GM19328 (cell line): ENCODE measurements around the gene TRAF3.
"Not testable (repeated sequence)": the region's sequence is repeated elsewhere in the genome, so short reads cannot be mapped to it uniquely, and the experiment has no call there.

Experiments
- ATAC-seq: cut with Tn5 transposase; IDR thresholded peaks from one replicate; pipeline ENCODE4 v1.9.1; 2021; ENCODE audit warnings: mild to moderate bottlenecking, moderate library complexity; ENCODE audit not compliant: unreplicated experiment

The TRAF3 gene

DNA sequence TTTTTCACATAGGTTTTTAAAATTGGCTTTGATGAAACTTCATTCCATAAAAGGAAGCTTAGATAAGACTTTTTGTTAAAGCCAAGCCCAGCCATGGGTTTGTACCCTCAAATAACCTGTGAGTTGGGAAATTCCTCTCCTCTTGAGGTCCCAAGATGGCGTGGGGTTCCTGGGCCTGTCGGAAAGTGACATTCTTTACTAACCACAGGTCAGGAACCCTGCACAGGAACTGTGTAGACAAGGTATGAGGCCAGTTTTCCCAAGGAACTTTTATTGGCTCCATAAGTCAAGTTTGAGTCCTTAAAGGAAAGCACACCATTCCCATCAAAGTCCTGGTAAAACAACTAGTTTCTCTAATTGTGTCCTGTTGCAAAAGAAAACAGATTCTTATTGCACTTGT is 80.2 kb downstream of the TRAF3 start:
- ATAC-seq: no peak

DNA sequence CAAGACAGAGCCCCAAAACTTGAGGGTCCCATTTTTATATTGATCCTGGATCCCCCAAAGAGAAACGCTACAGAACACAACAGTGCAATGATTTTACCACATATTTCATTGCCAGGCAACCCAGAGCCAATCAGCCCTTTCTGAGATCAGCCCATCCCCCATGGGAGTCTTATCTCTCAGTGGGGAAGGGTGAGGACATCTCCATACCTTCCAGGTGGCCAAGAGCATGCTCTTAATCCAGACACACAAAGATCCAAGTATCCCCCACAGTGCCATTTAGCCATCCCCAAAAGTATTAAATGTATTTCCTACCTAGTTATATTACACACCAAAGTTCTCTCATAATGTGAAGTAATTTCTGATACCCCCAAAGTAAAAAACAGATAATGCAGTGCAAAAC is 82.7 kb downstream of the TRAF3 start:
- ATAC-seq: no peak

DNA sequence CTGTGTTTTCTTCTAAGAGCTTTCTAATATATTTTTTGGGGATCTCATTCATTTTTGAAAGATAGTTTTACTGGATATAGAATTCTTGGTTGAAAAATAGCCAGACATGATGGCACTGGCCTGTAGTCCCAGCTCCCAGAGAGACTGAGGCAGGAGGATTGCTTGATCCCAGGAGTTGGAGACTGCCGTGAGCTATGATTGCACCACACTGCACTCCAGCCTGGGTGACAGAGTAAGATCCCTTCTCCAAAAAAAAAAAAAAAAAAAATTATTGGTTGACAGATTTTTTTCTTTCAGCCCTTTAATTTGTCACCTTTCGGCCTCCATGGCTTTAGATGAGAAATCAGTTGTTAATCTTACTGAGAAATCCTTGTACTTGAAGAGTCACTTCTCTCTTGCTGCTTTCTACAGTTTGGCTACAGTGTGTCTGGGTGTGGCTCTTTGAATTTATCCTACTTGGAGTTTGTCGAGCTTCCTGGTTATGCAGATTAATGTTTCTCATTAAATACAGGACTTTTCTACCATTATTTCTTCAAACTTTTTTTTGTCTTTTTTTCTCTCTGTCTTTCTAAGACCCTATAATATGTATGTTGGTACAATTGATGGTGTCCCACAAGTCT is 85.0 kb downstream of the TRAF3 start:
- ATAC-seq: no peak

DNA sequence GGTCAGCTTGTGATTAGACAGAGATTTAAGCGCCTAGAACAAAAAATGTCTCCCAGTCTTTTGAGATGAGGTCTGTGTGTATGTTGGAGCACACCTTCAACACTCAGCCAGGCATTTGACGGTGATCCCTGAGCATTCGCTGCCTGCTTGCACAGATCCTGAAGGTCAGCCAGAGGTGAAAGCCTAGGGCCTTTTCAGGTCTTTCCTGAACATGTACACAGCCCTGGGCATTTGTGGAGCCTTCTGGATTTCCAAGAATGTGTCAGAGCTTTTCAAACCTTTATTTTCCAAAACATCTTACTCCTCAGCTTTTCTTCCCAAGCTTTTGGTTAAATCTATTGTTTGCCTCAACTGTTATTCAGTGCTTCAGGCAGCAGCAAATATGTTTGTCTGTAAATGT is 86.1 kb downstream of the TRAF3 start:
- ATAC-seq: no peak

DNA sequence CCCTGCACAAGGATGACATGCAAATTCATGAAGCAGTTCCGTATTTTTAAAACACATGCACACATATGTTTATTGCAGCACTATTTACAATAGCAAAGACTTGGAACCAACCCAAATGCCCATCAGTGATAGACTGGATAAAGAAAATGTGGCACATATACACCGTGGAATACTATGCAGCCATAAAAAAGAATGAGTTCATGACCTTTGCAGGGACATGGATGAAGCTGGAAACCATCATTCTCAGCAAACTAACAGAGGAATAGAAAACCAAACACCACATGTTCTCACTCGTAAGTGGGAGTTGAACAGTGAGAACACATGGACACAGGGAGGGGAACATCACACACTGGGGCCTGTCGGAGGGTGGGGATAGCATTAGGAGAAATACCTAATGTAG is 88.7 kb downstream of the TRAF3 start:
- not testable (repeated sequence) for ATAC-seq

DNA sequence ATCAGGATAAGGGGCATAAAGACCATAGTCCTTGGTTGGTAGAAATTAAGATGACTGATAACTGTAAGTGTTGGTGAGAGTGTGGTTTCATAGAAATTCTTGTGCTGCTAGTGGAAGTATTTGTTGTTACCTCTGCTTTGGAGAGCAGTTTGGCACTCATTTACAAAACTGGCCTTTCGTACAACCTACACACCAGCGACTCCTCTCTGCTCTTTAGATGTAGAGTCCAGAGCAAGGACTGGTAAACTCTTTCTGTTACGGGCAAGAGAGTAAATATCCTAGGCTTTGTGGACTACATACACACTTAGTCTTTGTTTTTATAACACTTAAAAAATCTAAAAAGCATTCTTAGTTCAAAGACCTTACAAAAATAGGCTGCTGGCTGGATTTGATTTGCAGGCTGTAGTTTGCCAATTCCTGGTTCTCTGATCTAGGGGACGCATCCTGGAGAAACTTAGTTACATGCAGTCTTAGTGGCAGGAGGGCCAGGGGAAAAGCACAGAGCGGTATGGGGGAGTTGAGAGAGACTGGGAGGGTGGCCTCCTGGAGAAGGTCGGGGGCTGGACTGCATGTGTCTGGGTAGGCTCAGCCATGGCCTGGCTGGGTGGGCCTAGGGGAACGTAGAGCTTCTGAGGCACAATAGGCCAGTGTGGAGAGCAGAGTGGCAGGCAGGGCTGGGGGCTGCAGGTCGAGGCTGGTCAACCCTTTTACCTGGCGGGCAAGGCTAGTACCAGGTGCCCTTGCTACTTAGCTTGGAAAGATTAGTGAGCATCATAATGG is 89.9 kb downstream of the TRAF3 start:
- no peak for ATAC-seq

DNA sequence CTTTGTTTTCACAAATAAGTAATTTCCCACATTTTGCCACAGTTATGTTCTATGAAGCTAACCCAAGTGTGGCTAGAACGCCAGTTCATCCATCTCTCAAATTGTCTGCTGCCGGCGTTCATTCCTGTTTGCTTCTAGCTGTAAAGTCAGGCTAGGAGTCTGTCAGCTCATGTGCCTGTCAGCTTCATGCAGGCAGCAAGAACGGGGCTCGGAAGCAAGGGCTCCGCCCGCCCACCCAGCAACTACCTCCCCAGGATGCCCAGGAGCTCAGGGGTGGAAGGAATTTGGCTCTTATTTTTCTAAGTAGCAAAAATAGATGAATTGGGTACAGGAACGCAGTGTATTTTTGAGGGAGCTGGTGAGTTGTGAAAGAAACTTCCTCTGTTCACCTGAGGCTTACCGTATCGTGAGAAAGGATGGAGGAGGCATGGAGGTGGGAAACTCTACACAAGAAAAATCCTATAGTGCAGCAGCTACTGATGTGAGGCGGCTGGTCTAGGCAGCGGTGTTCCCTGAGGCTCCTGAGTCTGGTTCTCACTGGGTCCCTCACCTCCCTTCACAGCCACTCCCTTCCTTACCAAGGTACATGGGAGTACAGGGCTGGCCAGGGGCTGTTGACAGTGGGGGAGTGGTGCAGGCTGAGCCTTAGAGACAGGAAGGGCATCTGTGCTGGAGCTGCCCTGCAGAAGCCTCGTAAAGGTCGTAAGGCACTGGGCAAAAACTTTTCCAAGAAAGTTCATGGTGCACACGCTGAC is 90.8 kb downstream of the TRAF3 start:
- ATAC-seq: no peak

DNA sequence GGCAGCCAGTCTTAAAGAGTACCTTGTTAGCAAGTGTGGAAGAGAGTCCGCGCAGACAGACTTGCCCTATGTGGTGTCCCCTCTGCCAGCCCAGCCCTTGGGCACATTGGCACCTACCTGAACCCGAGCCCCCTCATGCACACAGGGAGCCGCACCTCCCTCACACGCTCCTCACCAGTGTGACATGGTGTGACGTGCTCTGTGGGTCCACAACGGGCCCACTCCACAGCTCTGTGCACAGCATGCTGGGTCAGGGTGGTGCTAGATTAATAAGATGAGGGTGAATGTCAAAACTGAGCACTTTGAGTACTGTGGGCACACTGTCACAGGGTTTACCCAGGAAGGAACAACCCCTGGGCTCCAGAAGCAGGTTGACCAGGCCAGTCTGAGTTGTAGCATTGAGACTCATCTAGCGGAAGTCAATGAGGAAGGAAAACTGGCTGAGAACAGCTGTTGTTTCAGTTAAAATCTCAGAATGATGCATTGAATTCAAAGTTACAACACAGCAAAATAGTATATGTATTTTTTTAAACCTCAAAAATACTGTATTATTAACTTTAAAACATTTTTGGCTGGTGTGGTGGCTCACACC is 91.8 kb downstream of the TRAF3 start:
- no peak for ATAC-seq

DNA sequence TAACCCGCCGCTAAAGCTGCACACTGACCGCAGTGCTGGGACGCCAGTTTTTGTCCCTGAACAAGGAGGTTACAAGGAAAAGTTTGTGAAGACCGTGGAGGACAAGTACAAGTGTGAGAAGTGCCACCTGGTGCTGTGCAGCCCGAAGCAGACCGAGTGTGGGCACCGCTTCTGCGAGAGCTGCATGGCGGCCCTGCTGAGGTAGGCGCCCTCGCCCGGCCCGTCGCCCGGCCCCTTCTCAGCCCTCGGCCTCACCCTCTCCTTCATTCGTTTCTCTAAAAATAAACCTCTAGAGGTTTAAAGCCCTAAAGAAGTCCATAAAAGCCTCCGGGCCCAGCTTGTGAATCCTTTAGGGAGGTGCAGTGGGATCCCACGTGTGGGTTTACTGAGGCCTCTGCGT is 93.0 kb downstream of the TRAF3 start:
- no peak for ATAC-seq

DNA sequence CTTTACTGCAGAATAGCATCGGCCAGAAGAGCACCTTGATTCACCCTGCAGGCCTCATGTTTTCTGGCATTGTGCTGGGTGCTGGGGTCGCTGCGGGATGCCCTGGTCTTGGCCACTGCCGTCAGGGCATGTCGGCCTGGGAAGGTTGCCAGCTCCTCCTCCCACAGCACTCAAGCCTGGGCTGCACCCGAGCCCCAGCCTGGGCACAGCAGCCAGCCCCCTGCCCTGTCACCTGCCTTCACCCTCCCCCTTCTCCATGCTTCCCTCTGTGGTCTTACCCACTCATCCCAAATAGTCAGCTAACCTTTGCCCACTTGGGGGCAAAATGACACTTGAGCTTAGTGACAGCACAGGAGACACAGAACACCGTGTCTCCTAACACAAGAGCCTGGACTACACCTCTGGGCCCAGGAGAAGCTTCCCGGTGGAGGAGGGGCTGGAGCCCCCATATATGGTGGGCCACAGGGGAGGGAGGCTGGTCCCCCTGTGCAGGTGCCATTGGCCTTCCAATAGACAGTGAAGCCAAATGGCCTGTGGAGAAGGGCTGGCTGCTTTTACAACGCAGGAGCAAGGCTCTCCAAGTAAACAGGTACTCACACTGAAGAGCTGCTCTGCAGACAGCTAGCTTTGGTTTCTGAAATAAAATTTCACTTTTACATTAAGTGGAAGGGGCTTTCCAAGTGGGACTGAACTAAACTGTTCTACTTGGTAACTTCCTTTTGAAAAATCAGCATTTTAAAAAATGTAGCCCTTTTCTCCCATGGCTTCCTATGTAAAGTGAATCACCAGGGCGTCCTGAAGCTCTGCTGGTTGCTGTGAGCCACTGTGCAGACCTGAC is 94.0 kb downstream of the TRAF3 start:
- ATAC-seq: no peak

DNA sequence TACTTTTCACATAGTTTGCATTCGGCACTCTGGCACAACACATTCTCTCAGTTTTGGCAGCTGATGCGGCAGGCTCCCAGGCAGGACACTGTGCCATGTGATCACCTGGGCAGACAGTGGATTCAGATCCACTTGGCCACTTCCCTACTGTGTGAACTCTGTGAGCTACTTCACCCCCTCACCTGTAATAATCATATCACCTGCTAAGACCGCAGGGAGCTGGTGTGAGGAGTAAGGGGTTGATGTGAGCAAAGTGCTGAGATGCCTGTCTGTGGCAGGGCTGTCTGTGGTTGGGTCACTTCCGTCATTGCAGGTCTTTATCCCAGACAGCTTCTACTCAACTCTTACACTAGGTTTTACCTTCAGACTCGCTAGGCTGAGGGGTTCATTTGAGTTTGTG is 94.8 kb downstream of the TRAF3 start:
- no peak for ATAC-seq

DNA sequence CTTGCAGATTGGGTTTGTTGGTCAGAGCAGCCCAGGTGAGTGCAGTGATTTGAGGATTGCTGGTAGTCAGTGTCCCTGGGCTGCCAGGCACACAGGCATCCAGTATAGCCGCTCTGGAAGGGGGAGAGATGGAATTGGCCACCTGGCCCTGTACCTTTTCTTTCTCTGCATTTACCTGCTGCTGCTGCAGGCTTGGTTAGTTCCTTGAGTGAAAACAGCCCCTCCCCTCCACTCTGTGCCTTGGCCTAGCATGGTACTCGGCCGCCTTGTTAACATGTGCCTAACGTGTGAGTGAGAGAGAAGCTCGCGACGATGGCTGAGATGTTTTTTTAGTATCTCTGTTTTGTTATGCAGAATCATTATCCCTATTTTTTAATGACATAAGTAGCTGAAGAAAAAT is 95.9 kb downstream of the TRAF3 start:
- ATAC-seq: no peak

DNA sequence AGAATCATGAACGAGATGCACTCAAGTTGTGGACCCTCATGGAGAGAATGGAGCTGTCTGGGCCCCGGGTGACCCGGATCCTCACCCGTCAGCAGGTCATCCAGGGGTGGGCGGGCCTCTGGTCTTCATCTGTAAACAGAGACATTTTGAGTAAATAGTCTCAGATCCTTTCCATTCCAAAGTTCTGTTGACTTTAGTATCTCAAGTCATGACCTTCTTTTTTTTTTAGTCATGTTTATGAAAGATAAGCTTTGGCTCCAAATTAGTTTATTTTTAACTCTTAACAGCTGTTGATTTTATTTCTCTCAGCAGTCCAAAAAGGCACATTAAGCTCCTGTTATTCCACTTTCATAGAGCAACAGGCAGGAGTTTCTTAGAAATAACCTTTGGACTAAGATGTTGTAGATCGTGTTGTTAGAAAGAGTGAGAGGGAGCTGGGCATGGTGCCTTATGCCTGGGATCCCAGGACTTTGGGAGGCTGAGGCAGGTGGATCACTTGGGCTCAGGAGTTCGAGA is 96.4 kb downstream of the TRAF3 start:
- no peak for ATAC-seq

DNA sequence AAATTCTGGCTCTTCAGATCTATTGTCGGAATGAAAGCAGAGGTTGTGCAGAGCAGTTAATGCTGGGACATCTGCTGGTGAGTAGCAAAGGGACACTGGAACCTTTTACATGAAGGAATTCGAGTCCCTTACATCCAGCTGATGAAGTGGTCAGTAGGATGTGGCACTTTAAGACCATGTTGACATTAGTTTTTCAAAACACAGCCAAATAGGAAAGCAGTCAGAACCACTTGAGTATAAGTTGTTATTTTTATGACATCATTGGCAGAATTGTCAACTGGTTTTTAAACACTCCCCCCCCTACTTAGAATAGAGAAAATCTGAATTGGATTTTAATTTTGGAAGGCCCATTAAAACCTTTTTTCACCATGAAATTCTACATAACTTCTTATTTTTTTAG is 98.4 kb downstream of the TRAF3 start:
- no peak for ATAC-seq

DNA sequence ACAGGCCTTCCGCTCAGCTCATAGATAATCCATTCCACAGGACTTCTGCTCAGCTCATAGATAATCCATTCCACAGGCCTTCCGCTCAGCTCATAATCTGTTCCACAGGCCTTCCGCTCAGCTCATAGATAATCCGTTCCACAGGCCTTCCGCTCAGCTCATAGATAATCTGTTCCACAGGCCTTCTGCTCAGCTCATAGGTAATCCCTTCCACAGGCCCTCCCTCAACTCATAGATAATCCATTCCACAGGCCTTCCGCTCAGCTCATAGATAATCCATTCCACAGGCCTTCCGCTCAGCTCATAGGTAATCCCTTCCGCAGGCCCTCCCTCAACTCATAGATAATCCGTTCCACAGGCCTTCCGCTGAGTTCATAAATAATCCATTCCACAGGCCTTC is 100.3 kb downstream of the TRAF3 start:
- ATAC-seq: not testable (repeated sequence)

DNA sequence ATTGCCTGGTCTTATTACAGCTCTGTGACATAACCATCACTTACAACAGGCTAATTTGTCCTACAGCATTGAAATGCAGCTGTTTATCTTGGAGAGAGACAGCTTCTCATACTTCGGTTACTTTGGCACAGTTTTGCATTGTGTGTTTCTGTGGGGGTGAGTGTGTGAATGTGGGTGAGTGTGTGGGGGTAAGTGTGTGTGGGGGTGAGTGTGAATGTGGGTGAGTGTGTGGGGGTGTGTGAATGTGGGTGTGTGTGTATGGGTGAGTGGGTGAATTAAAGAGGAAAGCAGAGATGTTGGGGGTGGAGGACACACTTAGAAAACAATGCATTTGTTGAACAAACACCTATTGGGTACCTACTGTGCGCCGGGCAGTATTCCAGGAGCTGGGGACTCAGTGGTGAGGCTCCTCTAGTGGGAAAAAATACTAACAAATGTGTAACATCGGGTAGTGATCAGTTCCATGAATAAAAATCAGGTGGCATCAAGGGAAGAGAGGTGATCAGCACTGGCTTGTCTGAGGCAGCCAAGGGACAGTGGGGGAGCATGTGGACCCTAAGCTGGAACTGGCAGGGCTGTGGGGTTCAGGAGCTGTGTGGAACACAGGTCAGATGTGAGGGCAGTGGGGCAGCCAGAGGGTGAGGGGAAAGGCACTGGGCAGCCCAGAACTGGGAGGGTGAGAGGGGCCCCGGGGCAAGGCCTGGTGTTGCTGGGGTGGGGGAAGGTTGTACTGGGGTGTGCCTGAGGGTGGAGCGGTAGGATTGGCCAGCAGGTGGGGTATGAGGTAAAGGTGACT is 101.1 kb downstream of the TRAF3 start:
- no peak for ATAC-seq

DNA sequence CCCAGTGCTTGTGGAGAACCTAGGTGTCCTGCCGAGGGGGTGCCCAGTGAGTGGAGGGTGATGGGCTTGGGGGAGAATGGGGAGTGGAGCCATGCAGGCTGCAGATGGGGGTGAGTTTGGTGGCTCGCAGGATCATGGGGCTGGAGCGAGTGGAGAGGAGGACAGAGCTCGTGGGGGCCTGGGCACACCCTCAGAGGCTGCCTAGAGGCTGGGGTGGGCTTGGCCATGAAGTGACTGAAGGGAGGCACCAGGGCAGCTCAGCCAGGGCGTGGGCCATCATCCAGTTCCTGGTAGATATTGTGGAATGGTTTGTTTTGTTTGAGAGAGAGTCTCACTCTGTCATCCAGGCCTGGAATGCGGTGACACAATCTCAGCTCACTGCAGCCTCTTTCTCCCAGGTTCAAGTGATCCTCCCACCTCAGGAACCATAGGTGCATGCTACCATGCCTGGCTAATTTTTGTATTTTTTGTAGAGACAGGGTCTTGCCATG is 101.8 kb downstream of the TRAF3 start:
- no peak for ATAC-seq

DNA sequence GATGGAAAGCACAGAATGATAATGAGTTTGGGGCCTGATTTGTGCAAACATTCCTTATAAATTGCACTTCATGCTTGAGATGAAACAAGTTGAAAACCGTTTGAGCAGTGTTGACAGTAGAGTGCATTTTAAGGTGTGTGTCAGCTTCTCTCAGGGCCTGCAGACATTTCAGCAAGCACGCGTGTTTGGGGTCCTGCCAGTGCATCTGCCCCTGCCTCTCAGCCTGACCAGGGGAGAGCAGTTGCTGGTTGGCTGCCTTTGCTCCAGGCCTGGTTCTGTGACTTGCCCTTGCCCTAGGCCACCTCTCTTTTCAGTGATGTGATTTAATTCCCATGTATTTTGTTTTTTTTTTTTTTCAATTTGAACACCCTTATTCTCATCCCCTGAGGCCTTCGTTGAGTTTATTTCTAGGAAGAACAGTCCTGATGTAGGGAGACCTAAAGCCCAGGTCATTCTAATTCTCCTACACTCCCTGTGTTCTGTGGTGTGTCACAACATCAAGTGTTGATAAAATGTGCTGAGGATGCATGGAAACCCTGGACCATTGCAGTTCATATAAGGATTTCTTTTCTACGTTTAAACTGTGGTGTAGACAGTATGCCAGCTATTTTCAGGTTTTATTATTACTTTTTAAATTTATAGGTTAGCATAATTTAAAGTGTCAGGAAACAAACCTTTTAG is 105.1 kb downstream of the TRAF3 start:
- ATAC-seq: no peak

DNA sequence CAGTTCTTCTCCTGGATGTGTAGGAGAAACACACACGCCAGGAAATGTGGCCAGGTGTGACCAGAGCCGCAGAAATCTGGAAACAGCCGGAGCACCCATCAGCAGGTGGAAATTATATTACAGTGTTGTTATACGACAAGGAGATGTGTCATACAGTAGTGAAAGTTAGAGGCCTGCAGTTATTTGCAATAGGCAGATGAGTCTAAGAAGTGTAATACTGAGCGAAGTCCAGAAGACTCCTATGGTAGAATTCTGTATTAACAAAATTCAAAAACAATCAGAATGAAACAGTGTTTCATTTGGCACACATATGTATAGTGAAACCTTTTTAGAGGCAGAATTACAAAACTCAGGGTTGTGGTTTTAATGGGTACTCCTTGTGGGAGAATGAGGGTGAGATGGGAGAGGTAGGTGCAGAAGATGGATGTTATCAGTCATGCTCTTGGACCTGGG is 105.9 kb downstream of the TRAF3 start:
- no peak for ATAC-seq
